Measurements from ENCODE around the gene THSD7A. TPM values are rescaled to one million over a fixed set of nuclear protein-coding genes. Genes with fewer than 3 reads are reported as not detected.

THSD7A gene
- total and polyA plus RNA-seq, 9 of the 15 experiments (the other 6 are each of a cell fraction or from before 2014, with no cell fraction given) = 0.01 to 0.02 TPM; not detected in 7

DNA sequence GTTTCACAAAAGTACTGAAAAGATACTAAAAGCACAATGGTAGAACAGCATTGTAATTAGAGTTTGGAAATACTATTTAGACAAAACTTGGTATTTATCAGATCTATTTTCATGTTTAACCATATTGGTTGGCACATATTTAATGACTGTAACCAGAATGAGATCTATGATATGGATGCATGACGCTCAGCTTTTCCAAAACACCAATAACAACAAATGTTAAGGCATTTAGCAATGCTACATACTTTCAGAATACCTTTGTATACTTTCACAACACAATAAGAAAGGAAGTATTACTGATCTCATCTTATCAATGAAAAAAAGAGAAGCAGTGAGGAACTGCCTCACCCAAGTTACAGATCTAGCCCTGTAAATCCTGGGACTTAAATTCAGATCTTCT is 74.8 kb downstream of the THSD7A start:
- intact Hi-C loops (cut with micrococcal nuclease) (no loop called here), in situ Hi-C loops (cut with MboI) (no loop called here)
- H4K20me1 ChIP-seq (replicated peaks; ENCODE audit: control insufficient read depth, insufficient read depth, low read length) = no peaks in the 10 kb centered on the region
- BruUV-seq (replicated peaks) = no TSS peak
- no peak overlapping the region for H3K4me3 ChIP-seq
- no peaks in the 10 kb centered on the region for H3K79me2 ChIP-seq (ENCODE audit: control insufficient read depth, insufficient read depth, low read length)
- ChIA-PET CTCF (ENCODE audit: low intra/inter-chr PET ratio) (no interaction called here), POLR2A (no interaction called here)
- H2AFZ ChIP-seq (ENCODE audit: low read depth, low read length) = no peak overlapping the region
- no peaks in the 10 kb centered on the region for H3K36me3 ChIP-seq (ENCODE audit: control insufficient read depth, insufficient read depth, low read length)
- H3K27me3 ChIP-seq (ENCODE audit: control insufficient read depth in 2 of 2, insufficient read depth in 2 of 2, low read length in 2 of 2) = no peaks in the 10 kb centered on the region
- no peak overlapping the region for H3K9ac ChIP-seq (ENCODE audit: insufficient read depth in 1 of 2, low read depth in 2 of 2, low read length in 2 of 2)
- no peak overlapping the region for H3K27ac ChIP-seq (ENCODE audit: extremely low read depth, low read depth, low read length)
- no peak for DNase-seq (ENCODE audit: extremely low read depth in 1 of 4, low spot score in 3 of 4)
- WGBS (ENCODE audit: insufficient coverage, low coverage, missing lambda C conversion rate) = 7% methylated on average over 1 of the region's 1 CpG
- TF ChIP-seq ZNF408 (CRISPR knock-in tag; IDR thresholded peaks at IDR 0.05; ENCODE audit: low read depth) (no peak), NFYB (IDR thresholded peaks at IDR 0.05; ENCODE audit: extremely low read depth, insufficient read length) (no peak), NFIX (CRISPR knock-in tag; IDR thresholded peaks at IDR 0.05; ENCODE audit: low read depth) (no peak), ZNF561 (CRISPR knock-in tag; conservative IDR thresholded peaks at IDR 0.05) (no peak), ZNF699 (CRISPR knock-in tag; IDR thresholded peaks at IDR 0.05; ENCODE audit: insufficient replicate concordance) (no peak), NCOA4 (IDR thresholded peaks at IDR 0.05; ENCODE audit: partially characterized antibody) (no peak), IFI16 (CRISPR knock-in tag; IDR thresholded peaks at IDR 0.05) (no peak), SMAD2 (IDR thresholded peaks at IDR 0.05; ENCODE audit: low read depth, low read length) (no peak), ZNF75A (CRISPR knock-in tag; IDR thresholded peaks at IDR 0.05) (no peak), DDX20 (tag; IDR thresholded peaks at IDR 0.05; ENCODE audit: low read depth) (no peak), SLC30A9 (CRISPR knock-in tag; IDR thresholded peaks at IDR 0.05) (no peak), NONO (IDR thresholded peaks at IDR 0.05; ENCODE audit: low read depth in 2 of 2, low read length in 1 of 2) (no peak), PHTF2 (CRISPR knock-in tag; IDR thresholded peaks at IDR 0.05) (no peak)
- TF ChIP-seq, protein P1, sequence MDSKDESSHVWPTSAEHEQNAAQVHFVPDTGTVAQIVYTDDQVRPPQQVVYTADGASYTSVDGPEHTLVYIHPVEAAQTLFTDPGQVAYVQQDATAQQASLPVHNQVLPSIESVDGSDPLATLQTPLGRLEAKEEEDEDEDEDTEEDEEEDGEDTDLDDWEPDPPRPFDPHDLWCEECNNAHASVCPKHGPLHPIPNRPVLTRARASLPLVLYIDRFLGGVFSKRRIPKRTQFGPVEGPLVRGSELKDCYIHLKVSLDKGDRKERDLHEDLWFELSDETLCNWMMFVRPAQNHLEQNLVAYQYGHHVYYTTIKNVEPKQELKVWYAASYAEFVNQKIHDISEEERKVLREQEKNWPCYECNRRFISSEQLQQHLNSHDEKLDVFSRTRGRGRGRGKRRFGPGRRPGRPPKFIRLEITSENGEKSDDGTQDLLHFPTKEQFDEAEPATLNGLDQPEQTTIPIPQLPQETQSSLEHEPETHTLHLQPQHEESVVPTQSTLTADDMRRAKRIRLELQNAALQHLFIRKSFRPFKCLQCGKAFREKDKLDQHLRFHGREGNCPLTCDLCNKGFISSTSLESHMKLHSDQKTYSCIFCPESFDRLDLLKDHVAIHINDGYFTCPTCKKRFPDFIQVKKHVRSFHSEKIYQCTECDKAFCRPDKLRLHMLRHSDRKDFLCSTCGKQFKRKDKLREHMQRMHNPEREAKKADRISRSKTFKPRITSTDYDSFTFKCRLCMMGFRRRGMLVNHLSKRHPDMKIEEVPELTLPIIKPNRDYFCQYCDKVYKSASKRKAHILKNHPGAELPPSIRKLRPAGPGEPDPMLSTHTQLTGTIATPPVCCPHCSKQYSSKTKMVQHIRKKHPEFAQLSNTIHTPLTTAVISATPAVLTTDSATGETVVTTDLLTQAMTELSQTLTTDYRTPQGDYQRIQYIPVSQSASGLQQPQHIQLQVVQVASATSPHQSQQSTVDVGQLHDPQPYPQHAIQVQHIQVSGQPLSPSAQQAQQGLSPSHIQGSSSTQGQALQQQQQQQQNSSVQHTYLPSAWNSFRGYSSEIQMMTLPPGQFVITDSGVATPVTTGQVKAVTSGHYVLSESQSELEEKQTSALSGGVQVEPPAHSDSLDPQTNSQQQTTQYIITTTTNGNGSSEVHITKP (IDR thresholded peaks at IDR 0.05; ENCODE audit: partially characterized antibody) = no peak
- TF ChIP-seq, protein P2, sequence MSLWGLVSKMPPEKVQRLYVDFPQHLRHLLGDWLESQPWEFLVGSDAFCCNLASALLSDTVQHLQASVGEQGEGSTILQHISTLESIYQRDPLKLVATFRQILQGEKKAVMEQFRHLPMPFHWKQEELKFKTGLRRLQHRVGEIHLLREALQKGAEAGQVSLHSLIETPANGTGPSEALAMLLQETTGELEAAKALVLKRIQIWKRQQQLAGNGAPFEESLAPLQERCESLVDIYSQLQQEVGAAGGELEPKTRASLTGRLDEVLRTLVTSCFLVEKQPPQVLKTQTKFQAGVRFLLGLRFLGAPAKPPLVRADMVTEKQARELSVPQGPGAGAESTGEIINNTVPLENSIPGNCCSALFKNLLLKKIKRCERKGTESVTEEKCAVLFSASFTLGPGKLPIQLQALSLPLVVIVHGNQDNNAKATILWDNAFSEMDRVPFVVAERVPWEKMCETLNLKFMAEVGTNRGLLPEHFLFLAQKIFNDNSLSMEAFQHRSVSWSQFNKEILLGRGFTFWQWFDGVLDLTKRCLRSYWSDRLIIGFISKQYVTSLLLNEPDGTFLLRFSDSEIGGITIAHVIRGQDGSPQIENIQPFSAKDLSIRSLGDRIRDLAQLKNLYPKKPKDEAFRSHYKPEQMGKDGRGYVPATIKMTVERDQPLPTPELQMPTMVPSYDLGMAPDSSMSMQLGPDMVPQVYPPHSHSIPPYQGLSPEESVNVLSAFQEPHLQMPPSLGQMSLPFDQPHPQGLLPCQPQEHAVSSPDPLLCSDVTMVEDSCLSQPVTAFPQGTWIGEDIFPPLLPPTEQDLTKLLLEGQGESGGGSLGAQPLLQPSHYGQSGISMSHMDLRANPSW (CRISPR knock-in tag; IDR thresholded peaks at IDR 0.05) = no peak
- no peaks in the 10 kb centered on the region for H3K9me1 ChIP-seq (ENCODE audit: control insufficient read depth, insufficient read depth, low read length)
- no peak for FAIRE-seq
- ATAC-seq = no peak
- H3K4me1 ChIP-seq (replicated peaks in 1 of 2; ENCODE audit: control insufficient read depth in 2 of 2, insufficient read depth in 2 of 2, low read length in 2 of 2) = no peaks in the 10 kb centered on the region
- no peaks in the 10 kb centered on the region for H3K9me3 ChIP-seq (replicated peaks; ENCODE audit: control insufficient read depth, insufficient read depth, low read depth, low read length)
- H3K4me2 ChIP-seq (ENCODE audit: insufficient read depth, low read length) = no peak overlapping the region
